ENCODE measurements around the gene PRKAG2. TPM values are rescaled to one million over a fixed set of nuclear protein-coding genes. Genes with fewer than 3 reads are reported as not detected.
A peak's percentile ranks its signal among the peaks of the same experiment; 100 is the strongest.

Gene PRKAG2
- total RNA-seq, 2 donors from 2014 or later = 21.6 to 31.7 TPM

GRCh38 chr7:151712810-151713125 lies 164.1 kb downstream of the PRKAG2 start:
- H3K27ac Mint-ChIP-seq = no peak overlapping the region
- H3K27me3 Mint-ChIP-seq = no peaks in the 10 kb centered on the region
- no peak for ATAC-seq (replicated peaks)
- H3K9me3 Mint-ChIP-seq = no peaks in the 10 kb centered on the region
- H3K4me3 Mint-ChIP-seq = no peak overlapping the region
- no peaks in the 10 kb centered on the region for H3K36me3 Mint-ChIP-seq (ENCODE audit: low read depth)
- no peaks in the 10 kb centered on the region for H3K4me1 Mint-ChIP-seq

- Mint-ChIP-seq H3K4me1 (no peaks in the 10 kb centered on the region), H3K36me3 (ENCODE audit: low read depth) (no peaks in the 10 kb centered on the region), H3K4me3 (no peak overlapping the region), H3K9me3 (no peaks in the 10 kb centered on the region), H3K27me3 (no peaks in the 10 kb centered on the region), H3K27ac (no peak overlapping the region)
- ATAC-seq (replicated peaks) = peak; percentile 49
These were observed 164.8 kb downstream of the PRKAG2 start for GRCh38 chr7:151711906-151712809.

GRCh38 chr7:151711435-151711872 lies 165.5 kb downstream of the PRKAG2 start:
- ATAC-seq (replicated peaks) = no peak
- no peak overlapping the region for H3K27ac Mint-ChIP-seq
- H3K9me3 Mint-ChIP-seq = no peaks in the 10 kb centered on the region
- no peaks in the 10 kb centered on the region for H3K4me1 Mint-ChIP-seq
- H3K36me3 Mint-ChIP-seq (ENCODE audit: low read depth) = no peaks in the 10 kb centered on the region
- H3K27me3 Mint-ChIP-seq = no peaks in the 10 kb centered on the region
- no peak overlapping the region for H3K4me3 Mint-ChIP-seq

- H3K4me1 Mint-ChIP-seq = no peaks in the 10 kb centered on the region
- no peak overlapping the region for H3K27ac Mint-ChIP-seq
- H3K4me3 Mint-ChIP-seq = no peak overlapping the region
- no peaks in the 10 kb centered on the region for H3K27me3 Mint-ChIP-seq
- ATAC-seq (replicated peaks) = no peak
- H3K36me3 Mint-ChIP-seq (ENCODE audit: low read depth) = no peaks in the 10 kb centered on the region
- no peaks in the 10 kb centered on the region for H3K9me3 Mint-ChIP-seq
These were observed 166.1 kb downstream of the PRKAG2 start for GRCh38 chr7:151710646-151711434.

GRCh38 chr7:151710121-151710640 lies 166.7 kb downstream of the PRKAG2 start:
- H3K36me3 Mint-ChIP-seq (ENCODE audit: low read depth) = no peaks in the 10 kb centered on the region
- H3K4me1 Mint-ChIP-seq = no peaks in the 10 kb centered on the region
- no peak overlapping the region for H3K27ac Mint-ChIP-seq
- H3K9me3 Mint-ChIP-seq = no peaks in the 10 kb centered on the region
- ATAC-seq (replicated peaks) = no peak
- H3K27me3 Mint-ChIP-seq = no peaks in the 10 kb centered on the region
- no peak overlapping the region for H3K4me3 Mint-ChIP-seq

- Mint-ChIP-seq H3K9me3 (no peaks in the 10 kb centered on the region), H3K4me1 (no peaks in the 10 kb centered on the region), H3K27me3 (no peaks in the 10 kb centered on the region), H3K4me3 (no peak overlapping the region), H3K27ac (no peak overlapping the region), H3K36me3 (ENCODE audit: low read depth) (no peaks in the 10 kb centered on the region)
- ATAC-seq (replicated peaks) = no peak
These were observed 167.5 kb downstream of the PRKAG2 start for GRCh38 chr7:151709141-151710038.

- Mint-ChIP-seq H3K4me1 (no peaks in the 10 kb centered on the region), H3K9me3 (no peaks in the 10 kb centered on the region), H3K36me3 (ENCODE audit: low read depth) (no peaks in the 10 kb centered on the region), H3K4me3 (no peak overlapping the region), H3K27me3 (no peaks in the 10 kb centered on the region), H3K27ac (no peak overlapping the region)
- no peak for ATAC-seq (replicated peaks)
These were observed 168.3 kb downstream of the PRKAG2 start for GRCh38 chr7:151708610-151709009.

- Mint-ChIP-seq H3K4me1 (no peaks in the 10 kb centered on the region), H3K9me3 (no peaks in the 10 kb centered on the region), H3K36me3 (ENCODE audit: low read depth) (no peaks in the 10 kb centered on the region), H3K4me3 (no peak overlapping the region), H3K27ac (no peak overlapping the region), H3K27me3 (no peaks in the 10 kb centered on the region)
- ATAC-seq (replicated peaks) = no peak
These were observed 169.2 kb downstream of the PRKAG2 start for GRCh38 chr7:151707757-151708156.

GRCh38 chr7:151707105-151707469 lies 169.8 kb downstream of the PRKAG2 start:
- no peaks in the 10 kb centered on the region for H3K4me1 Mint-ChIP-seq
- no peak overlapping the region for H3K27ac Mint-ChIP-seq
- H3K36me3 Mint-ChIP-seq (ENCODE audit: low read depth) = no peaks in the 10 kb centered on the region
- no peaks in the 10 kb centered on the region for H3K9me3 Mint-ChIP-seq
- ATAC-seq (replicated peaks) = no peak
- no peak overlapping the region for H3K4me3 Mint-ChIP-seq
- no peaks in the 10 kb centered on the region for H3K27me3 Mint-ChIP-seq

GRCh38 chr7:151706277-151707104 lies 170.4 kb downstream of the PRKAG2 start:
- no peak overlapping the region for H3K4me3 Mint-ChIP-seq
- no peak overlapping the region for H3K27ac Mint-ChIP-seq
- no peaks in the 10 kb centered on the region for H3K9me3 Mint-ChIP-seq
- H3K36me3 Mint-ChIP-seq (ENCODE audit: low read depth) = no peaks in the 10 kb centered on the region
- no peaks in the 10 kb centered on the region for H3K4me1 Mint-ChIP-seq
- no peaks in the 10 kb centered on the region for H3K27me3 Mint-ChIP-seq
- no peak for ATAC-seq (replicated peaks)

- Mint-ChIP-seq H3K27me3 (no peaks in the 10 kb centered on the region), H3K9me3 (no peaks in the 10 kb centered on the region), H3K4me1 (no peaks in the 10 kb centered on the region), H3K36me3 (ENCODE audit: low read depth) (no peaks in the 10 kb centered on the region), H3K27ac (no peak overlapping the region), H3K4me3 (no peak overlapping the region)
- ATAC-seq (replicated peaks) = no peak
These were observed 171.2 kb downstream of the PRKAG2 start for GRCh38 chr7:151705636-151706276.

- no peaks in the 10 kb centered on the region for H3K4me1 Mint-ChIP-seq
- no peaks in the 10 kb centered on the region for H3K36me3 Mint-ChIP-seq (ENCODE audit: low read depth)
- ATAC-seq (replicated peaks) = no peak
- no peaks in the 10 kb centered on the region for H3K9me3 Mint-ChIP-seq
- H3K4me3 Mint-ChIP-seq = no peak overlapping the region
- no peaks in the 10 kb centered on the region for H3K27me3 Mint-ChIP-seq
- H3K27ac Mint-ChIP-seq = no peak overlapping the region
These were observed 171.8 kb downstream of the PRKAG2 start for GRCh38 chr7:151704960-151705635.
